ENCODE data around the gene NFIB.

The NFIB gene

DNA sequence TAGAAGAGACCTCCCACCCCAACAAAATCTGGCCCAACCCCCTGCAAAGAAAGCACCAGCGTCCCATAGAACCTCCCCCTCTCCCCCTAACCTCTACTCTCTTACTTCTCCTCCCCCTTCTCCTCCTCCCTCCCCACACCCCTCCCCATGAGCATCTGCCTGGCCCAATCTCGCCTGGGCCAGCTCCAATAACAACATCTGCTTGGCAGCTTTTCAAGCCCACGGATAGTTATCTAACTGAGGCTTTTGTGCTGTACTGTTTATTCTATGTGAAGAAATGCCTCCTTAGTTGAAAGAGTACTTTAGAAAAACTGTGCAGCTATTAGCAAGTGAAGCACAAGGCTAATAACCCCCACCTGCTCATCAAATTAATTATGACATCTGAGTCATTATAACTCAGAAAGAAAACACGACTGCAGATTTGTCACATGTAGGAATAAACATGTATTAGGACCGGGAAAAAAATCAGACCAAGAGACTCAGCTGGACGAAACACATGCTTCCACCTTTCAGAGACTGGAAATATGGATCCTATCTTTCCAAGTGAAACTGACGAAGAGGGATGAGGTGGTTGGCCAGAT, 42.8 kb downstream of the NFIB start:
- DNase-seq = no peak

DNA sequence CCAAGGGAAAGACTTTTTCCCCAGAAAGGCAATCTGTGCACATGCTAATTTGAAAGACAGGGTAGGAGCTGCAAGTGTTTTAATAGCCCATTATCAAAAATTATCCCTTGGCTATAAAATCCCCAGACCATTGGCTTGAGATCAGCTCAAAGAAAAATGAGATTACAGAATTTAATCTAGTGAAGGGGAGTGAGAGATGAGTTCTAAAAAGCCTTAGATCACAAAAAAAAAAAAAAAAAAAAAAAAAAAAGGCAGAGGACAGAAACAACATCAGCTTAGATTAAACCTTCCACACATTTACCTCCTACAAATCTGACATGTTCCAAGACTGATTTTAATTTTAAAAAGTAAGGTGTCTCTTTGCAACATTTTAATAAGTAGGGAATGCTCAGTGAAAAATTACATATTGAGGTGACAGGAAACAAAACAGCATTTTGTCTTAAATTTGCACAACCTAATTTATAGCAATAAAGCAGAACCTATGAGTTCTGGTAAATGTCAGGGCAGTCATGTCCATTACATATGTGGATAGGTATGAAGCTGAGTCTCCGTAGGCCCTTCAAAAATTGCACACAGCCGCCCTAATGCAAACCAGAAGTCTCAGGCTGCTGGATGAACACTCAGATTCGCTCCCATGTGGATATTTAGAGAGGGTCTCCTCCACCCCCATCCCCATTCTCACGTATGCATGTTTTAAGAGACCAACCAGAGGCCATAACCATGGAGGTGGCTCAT, 43.4 kb downstream of the NFIB start:
- no peak for DNase-seq

GRCh38 chr9:14269916-14270315, 44.0 kb downstream of the NFIB start:
- DNase-seq = no peak

DNA sequence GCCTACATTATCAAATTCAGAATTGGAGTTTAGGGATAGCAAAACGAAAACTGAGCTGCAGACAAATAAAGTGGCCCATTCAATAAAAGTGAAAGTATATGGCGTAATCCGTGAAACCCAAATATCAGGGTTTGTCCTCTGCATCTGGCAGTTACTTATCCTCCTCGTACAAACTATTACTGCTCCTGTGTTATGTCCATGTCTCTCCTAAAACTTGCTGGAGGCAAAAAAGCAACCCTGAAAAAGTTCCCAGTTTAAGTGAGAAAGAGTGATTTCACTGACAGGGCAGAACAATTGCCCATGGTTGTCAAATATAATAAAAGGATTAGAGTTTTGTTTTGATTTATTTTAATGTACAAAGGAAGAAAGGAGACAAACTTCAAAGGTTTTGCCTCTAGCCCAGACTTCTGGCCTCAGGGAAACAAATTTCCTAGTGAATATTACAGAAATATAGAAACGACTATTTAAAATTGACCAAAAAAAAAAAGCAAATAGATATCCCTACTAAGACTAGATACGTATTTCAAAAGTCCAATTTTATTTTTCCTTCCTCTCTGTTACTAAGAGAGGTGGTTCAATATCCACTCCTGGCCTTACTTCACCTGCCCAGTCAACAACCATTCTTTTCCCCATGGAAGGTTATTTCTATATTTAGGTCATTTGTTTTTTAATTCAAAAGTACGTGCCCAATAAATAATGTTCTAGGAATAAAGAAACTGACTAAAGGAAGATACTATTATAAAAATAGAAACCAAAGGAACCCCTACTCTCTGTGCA, 50.0 kb downstream of the NFIB start:
- DNase-seq = no peak

DNA sequence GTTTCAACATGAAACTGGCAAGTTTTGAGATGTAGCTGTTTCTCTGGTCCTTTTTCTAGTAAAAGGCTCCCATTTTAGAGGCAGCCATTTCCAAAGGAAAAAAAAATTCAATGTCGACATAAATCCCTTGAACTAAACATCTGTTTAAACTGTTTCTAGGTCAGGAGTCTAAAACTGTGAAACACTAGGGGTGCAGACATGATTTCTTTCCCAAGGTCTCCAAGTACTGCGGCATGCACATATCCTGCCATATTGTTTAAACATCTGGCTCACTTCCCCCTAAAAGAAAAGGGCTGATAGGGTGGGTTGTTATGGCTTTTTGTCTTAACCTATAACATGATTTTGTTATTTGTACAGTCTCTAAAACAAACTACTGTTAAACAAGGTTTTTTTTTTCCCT, 51.1 kb downstream of the NFIB start:
- DNase-seq = no peak

DNA sequence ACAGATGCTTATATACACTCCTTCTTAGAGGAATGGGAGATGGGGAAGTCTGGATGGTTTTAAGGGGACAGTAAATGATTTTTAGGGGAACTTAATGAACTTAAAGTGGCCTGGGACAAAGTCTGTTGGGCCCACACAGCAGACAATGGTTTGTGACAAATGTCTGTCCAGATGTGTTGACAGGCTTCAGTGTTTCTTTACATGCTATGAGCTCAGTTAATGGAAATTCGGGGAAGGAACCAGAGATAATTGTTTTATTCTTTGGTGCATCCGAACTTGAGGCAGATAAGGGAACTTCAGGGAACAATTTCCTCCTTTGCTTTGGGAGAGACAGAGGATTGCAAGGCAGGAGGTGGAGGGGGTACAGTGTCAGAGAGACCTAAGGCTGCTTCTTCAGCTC, 52.3 kb downstream of the NFIB start:
- DNase-seq = no peak

- DNase-seq = no peak
Measured at GRCh38 chr9:14260101-14260500, 53.8 kb downstream of the NFIB start.

DNA sequence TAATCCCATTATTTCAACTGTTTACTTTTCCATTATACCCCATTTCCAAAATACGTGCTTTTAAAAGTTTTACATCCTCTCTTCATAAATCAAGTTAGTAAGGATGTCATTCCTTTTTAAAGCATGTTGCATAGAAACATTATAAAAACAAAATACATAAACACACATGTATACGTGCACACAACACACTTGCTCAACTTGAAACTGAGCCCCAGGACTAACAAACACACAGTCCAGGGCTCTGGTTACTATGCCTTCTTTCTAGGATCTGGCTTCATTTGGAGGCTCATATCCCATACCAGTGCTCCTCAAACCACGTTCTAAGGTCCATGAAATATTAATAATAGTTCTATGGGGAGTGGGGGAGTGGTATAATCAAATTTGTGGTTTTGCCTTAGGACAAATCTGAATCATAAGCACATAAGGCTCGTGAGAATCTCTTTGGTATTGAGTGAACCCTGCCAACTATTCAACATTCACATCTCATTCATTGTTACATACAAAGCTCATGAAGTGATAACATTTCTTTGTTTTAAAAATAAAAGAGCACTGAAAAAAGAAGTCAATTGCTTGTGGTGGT, 55.2 kb downstream of the NFIB start:
- no peak for DNase-seq

- no peak for DNase-seq
Measured at GRCh38 chr9:14258156-14258555, 55.8 kb downstream of the NFIB start.

- DNase-seq = no peak
Measured at GRCh38 chr9:14256588-14256987, 57.4 kb downstream of the NFIB start.

DNA sequence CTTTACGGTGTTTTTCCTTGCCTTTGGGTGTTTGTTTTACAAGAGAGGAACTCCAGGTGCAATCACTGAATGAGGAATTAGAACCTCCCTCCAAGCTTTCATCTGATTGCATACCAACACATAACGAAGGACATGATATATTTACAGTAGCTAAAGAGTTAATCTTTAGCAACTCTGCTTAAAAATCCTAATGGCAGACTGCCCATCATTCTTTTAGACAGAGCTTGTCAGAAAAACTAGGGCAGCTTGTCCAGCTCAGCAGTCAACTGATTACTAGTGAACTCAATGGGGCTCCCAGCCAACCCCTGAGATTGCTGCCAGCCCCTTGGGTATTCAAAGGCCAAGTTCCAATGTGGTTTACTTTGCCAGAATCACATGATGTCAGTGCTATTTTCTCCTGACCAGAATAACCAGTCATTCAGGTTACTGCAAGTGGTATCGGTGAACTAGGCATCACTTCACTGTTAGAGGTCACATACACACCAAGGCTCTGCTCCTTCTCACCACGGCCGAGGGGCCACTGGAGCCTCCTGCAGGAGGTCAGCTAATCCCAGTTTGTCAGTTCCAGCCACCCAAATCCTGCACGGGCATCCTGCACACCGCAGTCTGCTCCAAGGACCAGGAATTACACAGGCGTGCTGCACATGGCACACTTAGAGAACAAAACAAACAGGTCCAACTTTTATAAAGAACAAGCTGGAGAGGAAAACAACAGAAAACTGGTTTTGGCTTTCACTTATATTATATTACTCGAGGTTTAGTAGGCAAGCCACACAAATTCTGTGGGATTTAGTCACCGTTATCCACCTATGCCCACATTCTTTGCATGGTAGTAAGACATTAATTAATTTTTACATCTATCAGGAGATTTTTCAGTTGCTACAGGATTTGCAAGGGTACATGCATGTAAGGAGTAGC, 62.5 kb downstream of the NFIB start:
- no peak for DNase-seq

DNA sequence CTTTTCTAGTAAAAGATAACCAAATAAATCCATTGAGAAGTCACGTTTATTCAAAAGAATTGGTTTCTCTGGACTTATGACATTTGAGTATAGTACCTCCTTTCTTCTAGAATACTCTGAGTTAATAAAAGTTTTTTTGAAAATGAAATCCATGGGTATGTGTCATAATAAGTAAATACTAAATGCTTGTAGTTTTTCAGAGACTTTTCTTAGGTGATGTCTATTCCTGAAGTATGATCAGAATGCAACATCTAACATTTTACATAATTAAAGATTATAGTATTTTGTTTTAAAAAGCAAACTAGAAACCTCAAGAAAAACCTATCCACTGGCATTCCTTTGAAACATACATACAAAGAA, 63.2 kb downstream of the NFIB start:
- DNase-seq = no peak

- no peak for DNase-seq
Measured at GRCh38 chr9:14249527-14249926, 64.4 kb downstream of the NFIB start.

GRCh38 chr9:14248149-14248548, 65.8 kb downstream of the NFIB start:
- no peak for DNase-seq

DNA sequence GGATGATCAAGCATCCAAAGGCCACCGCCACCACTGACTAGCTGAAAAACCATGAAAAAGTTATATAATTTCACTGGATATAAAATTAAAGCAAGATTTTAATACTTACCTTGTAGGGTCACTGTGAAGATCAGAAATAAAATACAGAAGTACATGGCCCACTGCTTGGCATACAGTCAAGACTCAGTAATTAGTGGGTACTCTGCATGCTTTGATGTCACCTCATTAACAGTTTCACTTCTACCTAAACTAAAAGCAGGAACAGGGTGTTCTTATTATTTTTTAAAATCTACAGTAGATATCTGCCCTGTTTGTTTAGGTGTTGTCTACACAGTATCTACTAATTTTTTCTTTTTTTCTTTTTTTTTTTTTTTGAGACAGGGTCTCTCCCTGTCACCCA, 66.4 kb downstream of the NFIB start:
- no peak for DNase-seq

DNA sequence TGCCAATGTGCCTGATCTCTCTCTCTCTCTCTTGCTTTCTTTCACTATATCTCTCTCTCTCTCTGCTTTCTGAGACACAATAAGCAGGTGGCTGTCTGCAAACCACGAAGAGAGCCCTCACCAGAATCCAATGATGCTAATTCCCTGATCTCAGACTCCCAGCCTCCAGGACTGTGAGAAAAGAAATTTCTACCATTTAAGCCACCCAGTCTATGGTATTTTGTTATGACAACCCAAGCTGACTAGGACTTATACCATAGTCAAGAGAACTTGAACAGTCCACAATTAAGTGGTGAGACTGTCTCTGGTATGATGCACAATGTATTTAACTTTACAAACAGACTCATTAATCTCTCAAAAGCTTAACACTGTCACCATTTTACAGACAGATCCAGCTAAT, 67.0 kb downstream of the NFIB start:
- no peak for DNase-seq

- DNase-seq = no peak
Measured at GRCh38 chr9:14245901-14246525, 67.9 kb downstream of the NFIB start.

- DNase-seq = no peak
Measured at GRCh38 chr9:14243514-14244042, 70.4 kb downstream of the NFIB start.

DNA sequence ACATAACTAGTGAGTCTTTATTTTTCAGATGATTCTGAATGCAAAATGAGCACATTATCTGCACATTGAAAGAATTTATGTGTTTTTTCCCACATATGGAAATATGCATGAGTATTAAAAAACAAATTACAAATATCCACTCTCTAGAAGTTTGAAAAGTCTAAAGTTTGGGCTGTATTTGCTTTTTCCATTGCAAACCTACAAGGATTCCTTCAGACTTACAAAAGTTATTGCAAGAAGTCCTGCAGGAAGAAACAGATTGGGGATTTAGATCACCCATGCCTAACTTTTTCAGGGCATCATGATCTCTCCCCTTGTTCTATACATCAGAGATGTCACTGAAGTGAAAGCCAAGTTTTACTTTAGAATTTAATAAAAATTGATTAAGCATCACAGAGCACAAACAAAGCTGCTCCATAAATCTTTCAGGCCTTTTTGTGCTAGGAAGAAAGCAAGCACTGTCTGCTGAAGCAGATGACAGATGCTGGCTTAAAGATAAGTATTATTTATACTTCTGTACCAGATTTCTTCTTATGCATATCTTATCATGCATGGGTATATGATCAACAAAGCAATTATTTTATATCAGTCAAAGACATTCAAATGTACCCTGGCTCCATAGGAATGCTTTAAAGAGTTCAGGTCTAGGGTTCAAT, 71.7 kb downstream of the NFIB start:
- DNase-seq = no peak

- no peak for DNase-seq
Measured at GRCh38 chr9:14240537-14240936, 73.4 kb downstream of the NFIB start.

DNA sequence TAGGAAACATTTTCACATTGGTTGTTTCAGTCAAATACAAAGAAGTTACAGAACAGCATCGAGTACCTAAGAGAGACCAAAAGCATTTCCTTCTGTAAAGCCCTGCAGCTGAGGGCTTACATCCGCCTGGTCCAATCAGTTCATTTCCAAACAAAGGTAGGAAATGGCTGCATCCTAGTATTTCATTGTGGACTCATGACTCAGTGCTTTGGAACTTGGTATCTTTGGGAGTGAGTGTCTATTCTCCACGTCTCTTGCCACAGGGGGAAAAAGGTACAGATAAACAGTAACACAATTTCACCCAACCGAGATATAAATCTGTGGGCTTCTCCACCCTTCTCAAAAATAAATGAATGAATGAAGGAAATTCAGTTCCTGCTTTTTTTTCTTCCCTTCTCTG, 75.4 kb downstream of the NFIB start:
- no peak for DNase-seq

GRCh38 chr9:14238079-14238478, 75.9 kb downstream of the NFIB start:
- DNase-seq = no peak

Measured in activated CD4-positive, alpha-beta T cell treated with anti-CD3 and anti-CD28 coated beads, Interleukin-2, amount 50 U/mL, for 1 hour (primary cell).